ENCODE measurements around the gene C18orf54. TPM values are rescaled to one million over a fixed set of nuclear protein-coding genes. Genes with fewer than 3 reads are reported as not detected.

C18orf54 gene
- total RNA-seq, 1 donor from 2014 or later, result 6.5 TPM

DNA sequence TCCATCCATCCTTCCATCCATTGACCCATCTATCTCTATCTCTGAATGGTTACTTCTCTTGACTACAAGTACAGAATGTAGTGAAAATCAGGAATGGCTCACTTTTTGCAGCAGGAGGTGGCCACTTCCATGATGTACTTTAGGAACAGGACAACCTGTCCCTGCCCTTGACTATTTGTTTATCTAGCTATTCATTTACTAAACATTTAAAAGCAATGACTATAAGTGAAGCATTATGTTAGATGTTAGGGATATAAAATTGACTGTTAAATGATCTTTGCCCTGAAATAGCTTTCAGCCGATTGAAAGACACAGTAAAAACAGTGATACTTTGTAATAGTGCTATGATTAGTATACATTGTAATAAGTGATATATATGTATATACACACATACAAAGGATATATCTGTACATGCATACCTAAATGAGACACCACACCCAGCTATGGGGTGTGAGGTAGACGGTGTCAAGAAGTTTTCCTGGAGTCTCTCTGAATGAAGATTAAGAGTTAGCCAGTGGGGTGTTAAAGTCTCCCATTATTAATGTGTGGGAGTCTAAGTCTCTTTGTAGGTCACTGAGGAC is 68.5 kb downstream of the C18orf54 start:
- Mint-ChIP-seq H3K4me3 (no peak overlapping the region), H3K9me3 (no peaks in the 10 kb centered on the region), H3K4me1 (no peaks in the 10 kb centered on the region), H3K36me3 (no peaks in the 10 kb centered on the region), H3K27me3 (ENCODE audit: low read depth) (peaks cover 42% of the 10 kb centered on the region), H3K27ac (no peak overlapping the region)
- TF ChIP-seq, protein P1, sequence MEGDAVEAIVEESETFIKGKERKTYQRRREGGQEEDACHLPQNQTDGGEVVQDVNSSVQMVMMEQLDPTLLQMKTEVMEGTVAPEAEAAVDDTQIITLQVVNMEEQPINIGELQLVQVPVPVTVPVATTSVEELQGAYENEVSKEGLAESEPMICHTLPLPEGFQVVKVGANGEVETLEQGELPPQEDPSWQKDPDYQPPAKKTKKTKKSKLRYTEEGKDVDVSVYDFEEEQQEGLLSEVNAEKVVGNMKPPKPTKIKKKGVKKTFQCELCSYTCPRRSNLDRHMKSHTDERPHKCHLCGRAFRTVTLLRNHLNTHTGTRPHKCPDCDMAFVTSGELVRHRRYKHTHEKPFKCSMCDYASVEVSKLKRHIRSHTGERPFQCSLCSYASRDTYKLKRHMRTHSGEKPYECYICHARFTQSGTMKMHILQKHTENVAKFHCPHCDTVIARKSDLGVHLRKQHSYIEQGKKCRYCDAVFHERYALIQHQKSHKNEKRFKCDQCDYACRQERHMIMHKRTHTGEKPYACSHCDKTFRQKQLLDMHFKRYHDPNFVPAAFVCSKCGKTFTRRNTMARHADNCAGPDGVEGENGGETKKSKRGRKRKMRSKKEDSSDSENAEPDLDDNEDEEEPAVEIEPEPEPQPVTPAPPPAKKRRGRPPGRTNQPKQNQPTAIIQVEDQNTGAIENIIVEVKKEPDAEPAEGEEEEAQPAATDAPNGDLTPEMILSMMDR (IDR thresholded peaks at IDR 0.05; ENCODE audit: unreplicated experiment), result no peak
- DNase-seq (ENCODE audit: low spot score in 2 of 2, unreplicated experiment in 2 of 2), result no peak

Other genes starting within 250 kb of the C18orf54 start
- gene MBD2, start 133.2 kb upstream of the C18orf54 start, total RNA-seq, result 61.5 to 66.0 TPM (median 62.6 TPM) in 3 replicates
- 36.4 to 47.8 TPM (median 43.9 TPM) in 3 replicates for gene POLI, start 88.4 kb upstream of the C18orf54 start, total RNA-seq
- not detected in 3 replicates for gene STARD6, start within 50 bp of the C18orf54 start, total RNA-seq
- gene DYNAP, start 233.3 kb downstream of the C18orf54 start, total RNA-seq, result not detected in 3 replicates